ENCODE results near the gene ANKS1B.
"Not testable (repeated sequence)": the region's sequence is repeated elsewhere in the genome, so short reads cannot be mapped to it uniquely, and the experiment has no call there.

ANKS1B gene

GRCh38 chr12:99746538-99746937, 238.2 kb downstream of the ANKS1B start:
- no peak for DNase-seq

DNA sequence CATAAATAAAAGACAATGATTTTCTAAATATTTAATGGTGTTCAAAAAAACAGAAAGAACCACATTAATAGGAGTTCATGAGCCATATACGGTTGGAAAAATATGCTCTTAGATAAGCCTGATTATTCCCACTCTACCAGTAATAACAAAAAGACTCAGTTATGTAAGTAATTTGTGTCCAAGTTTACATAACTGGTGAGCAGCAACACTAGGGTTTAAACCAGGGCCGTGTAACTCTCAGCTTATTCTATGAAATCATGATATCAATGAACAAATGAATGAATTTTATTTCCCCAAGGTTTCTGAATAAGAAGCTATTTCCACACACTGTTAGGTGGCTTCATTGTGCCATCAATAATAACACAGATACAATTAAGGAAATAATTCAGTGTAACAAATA, 238.8 kb downstream of the ANKS1B start:
- no peak for DNase-seq

DNA sequence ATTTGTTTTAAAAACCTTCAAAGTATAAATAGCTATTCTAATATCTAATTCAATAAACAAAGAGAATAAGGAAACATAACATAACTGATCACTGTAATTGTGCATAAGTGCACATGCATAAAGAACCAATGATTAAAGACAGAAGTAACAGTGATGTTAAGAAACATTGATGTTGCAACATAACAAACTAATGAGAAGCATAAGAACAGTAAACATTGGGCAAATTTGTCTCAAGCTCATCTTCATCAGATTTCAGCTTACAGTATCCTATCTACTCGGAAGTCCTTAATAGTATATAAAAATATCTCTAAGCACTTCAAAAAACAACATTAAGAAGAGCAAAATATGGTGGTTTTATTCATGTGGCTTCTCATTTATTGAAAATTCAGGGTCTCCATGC, 239.6 kb downstream of the ANKS1B start:
- DNase-seq = no peak

DNA sequence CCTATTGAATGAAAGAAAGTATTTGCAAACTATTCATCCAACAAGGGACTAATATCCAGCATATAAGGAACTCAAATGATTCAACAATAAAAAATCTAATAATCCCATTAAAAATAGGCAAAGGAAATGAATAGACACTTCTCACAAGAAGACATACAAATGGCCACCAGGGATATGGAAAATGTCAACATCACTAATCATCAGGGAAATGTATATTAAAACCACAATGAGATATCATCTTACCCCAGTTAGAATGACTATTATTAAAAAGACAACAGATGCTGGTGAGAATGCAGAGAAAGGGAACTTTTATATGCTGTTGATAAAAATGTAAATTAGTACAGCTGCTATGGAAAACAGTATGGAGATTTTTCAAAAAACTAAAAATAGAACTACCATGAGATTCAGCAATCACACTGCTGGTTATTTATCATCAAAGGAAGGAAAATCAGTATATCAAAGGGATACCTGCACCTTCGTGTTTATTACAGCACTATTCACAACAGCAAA, 247.9 kb downstream of the ANKS1B start:
- DNase-seq = no peak

GRCh38 chr12:99732131-99732530, 252.6 kb downstream of the ANKS1B start:
- no peak for DNase-seq

DNA sequence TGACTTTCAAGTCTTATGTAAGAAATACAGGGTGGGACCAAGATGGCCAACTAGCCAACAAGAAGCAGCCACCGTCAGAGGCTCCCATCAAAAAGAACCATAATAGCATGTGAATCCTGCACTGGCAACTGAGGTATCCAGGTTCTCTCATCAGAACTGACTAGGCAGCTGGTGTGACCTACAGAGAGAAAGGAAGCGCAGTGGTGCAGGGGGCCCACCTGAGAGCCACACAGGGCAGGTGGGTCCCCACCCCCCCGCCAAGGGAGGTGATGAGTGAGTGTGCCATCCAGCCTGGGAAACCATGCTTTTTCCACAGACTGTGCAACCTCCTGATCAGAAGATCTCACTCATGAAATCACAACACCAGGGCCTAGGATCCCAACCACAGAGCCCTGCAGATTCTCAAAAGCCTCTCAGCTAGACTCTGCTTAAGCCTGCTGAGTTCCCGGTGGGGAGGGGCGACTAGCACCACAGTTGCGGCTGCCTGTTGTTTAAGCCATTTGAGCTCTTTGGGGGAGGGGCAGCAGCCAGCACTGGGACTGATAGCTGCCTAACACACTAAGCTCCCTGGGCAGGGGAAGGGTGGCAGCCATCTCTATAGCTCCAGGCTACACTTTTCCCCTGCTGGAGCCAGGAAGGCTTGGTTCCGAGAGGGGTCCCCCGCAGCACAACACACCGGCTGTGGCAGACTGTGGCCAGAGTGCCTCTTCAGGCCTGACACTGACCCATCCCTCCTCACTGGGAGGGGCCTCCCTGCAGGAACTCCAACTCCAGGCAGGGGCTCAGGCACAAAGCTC, 261.8 kb downstream of the ANKS1B start:
- no peak for DNase-seq

DNA sequence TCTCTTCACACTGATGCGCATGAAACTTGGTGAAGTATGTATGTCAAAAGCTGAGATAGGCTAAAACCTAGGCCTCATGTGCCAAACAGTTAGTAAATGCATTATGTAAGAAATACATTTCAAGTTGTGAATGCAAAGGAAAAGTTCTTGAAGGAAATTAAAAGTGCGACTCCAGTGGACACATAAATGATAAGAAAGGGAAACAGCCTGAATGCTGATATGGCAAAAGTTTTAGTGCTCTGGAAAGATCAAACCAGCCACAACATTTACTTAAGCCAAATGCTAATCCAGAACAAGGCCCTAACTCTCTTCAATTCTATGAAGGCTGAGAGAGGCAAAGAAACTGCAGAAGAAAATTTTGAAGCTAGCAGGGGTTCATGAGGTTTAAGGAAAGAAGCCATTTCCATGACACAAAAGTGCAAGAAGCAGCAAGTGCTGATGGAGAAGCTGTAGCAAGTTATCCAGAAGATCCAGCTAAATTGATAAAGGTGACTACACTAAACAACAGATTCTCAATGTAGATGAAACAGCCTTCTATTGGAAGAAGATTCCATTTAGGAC, 262.9 kb downstream of the ANKS1B start:
- no peak for DNase-seq

GRCh38 chr12:99720083-99720465, 264.7 kb downstream of the ANKS1B start:
- not testable (repeated sequence) for DNase-seq

DNA sequence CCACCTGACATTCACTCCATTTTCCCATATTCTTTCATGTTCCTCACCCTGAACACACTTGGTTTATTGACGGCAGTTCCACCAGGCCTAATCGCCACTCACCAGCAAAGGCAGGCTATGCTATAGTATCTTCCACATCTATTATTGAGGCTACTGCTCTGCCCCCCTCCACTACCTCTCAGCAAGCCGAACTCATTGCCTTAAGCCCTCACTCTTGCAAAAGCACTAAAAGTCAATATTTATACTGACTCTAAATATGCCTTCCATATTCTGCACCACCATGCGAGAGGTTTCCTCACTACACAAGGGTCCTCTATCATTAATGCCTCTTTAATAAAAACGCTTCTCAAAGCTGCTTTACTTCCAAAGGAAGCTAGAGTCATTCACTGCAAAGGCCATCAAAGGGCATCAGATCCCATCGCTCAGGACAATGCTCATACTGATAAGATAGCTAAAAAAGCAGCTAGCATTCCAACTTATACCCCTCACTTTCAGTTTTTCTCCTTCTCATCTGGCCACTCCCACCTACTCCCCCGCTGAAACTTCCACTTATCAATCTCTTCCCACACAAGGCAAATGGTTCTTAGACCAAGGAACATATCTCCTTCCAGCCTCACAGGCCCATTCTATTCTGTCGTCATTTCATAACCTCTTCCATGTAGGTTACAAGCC, 265.2 kb downstream of the ANKS1B start:
- DNase-seq = not testable (repeated sequence)

DNA sequence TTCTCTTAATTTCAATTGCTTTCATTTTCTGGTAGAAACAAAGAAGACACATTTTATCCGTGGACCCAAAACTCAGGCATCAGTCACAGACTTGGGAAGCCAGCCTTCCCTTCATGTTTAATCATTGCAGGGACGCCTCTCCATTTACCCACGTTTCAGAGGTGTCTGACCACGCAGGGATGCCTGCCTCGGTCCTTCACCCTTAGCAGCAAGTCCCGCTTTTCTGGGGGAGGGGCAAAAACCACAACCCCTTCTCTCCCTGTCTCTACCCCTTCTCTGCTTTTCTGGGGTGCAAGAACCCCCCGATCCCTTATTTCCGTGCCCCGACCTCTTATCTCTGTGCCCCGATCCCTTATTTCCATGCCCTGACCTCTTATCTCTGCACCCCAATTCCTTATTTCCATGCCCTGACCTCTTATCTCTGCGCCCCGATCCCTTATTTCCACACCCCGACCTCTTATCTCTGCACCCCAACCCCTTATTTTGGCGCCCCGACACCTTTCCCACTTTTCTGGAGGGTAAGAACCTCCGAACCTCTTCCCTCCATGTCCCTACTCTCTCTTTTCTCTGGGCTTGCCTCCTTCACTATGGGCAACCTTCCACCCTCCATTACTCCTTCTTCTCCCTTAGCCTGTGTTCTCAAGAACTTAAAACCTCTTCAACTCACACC, 268.8 kb downstream of the ANKS1B start:
- not testable (repeated sequence) for DNase-seq

GRCh38 chr12:99714921-99715320, 269.8 kb downstream of the ANKS1B start:
- DNase-seq = not testable (repeated sequence)

DNA sequence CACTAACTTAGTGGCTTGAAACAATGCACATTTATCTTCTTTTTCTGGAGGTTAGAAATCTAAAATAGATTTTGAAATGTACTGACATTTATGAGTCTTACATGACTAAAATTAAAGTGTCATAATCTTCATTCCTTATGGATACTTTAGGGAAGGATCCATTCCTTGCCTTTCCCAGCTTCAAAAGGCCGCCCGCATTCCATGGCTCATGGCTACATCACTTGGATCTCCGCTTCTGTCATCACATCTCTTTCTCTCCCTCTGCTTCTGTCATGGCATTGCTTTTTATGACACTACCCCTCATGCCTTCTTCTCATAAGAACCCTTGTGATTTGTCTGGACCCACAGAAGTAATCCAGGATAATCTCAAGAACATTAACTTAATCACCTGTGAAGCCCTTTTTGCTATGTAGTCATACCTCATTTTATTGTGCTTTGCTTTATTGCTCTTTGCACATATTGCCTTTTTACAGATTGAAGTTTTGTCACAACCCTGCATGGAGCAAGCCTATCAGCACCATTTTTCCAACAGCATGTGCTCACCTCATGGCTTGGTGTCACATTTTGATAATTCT, 270.7 kb downstream of the ANKS1B start:
- DNase-seq = no peak

DNA sequence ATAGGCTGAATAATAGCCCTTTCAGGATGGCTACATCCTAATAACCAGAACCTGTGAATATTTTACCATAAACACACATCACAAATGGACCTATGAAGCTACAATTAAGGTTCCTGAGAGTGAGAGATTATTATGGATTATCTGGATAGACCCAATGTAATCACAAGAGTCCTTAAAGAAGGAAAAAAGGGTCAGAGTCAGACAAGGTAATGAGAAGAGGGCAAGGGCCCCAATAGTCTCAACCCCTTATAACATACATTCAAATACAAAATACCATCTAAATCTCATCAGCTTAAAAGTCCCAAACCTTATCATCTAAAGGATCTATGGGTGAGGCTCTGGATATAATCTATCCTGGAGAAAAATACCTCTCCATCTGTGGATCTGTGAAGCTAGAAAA, 272.5 kb downstream of the ANKS1B start:
- no peak for DNase-seq

DNA sequence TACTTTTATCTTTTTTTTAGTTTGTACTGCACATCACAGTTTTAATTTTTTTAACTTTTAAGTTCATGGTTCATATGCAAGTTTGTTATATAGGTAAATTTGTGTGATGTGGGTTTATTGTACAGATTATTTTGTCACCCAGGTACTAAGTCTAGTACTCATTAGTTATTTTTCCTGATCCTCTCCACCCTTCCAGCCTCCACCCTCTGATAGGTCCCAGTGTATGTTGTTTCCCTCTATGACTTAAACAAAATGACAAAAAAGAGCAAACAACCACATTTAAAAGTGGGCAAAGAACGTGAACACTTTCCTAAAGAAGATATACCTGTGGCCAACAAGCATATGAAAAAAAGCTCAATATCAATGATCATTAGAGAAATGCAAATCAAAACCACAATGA, 273.5 kb downstream of the ANKS1B start:
- DNase-seq = no peak

- DNase-seq = no peak
Measured at GRCh38 chr12:99709619-99710018, 275.1 kb downstream of the ANKS1B start.

DNA sequence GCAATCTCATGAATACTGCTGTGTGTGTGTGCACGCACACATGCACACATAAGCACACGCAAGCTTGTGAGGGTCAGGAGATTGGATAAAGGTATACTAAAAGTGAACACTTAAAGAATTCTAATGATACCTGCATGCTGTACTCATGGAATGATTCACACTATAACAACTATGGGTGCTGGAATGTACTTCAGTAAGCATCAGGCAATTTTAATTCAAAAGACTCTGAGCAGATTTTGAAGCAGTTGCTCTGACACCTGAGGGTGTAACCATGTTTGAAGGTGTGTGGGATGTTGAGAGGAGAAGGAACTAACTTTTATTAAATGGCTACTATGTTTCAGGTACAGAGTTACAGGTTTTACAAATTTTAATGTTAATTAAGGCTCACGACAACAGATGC, 275.6 kb downstream of the ANKS1B start:
- no peak for DNase-seq

- DNase-seq = no peak
Measured at GRCh38 chr12:99707883-99708282, 276.9 kb downstream of the ANKS1B start.

DNA sequence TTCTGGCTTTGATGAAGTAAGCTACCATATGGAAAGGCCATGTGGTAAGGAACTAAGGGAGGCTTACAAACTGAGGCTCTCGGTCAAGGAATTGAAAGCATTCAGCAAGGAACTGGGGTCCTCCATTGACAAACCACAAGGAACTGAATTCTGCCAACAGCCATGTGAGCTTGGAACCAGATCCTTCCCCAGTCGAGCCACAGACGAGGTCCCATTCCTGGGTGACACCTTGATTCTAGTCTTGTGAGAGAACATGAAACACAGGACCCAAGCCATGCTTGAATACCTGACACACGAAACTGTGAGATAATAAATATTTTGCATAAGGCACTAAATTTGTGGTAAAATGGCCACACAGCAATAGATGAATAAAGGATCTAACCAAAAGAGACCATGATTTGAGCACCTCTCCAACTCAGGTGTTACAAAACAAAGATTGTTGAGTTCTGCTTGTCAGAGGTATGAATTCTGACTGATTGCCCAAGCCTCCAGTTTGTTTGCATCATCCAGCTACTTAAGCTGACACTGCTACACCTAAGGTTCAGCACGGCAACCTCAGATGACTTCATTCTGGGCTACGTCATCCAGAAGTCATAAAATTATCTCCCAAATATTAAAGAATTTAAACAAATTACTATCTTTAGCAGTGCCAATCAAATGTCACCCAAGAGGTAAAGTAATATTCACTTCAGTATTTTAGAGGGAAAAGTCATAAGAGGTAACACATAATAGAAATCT, 277.8 kb downstream of the ANKS1B start:
- DNase-seq = no peak

DNA sequence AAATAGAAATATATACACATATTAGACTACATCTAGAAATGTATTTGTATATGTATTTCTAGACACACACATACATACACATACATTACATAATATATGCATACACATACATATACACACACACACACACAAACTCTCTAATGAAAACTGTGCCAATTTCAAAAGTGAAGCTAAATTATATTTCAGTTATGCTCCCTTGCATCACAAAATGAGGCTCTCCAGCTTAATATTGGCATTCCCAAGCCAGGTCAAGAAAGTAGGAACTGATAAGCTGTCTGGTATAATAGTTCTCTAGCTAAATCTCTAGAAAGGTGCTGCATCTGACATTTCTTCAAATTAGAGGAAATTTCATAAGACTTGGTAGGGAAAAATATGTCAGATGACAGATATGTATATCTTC, 280.3 kb downstream of the ANKS1B start:
- no peak for DNase-seq

DNA sequence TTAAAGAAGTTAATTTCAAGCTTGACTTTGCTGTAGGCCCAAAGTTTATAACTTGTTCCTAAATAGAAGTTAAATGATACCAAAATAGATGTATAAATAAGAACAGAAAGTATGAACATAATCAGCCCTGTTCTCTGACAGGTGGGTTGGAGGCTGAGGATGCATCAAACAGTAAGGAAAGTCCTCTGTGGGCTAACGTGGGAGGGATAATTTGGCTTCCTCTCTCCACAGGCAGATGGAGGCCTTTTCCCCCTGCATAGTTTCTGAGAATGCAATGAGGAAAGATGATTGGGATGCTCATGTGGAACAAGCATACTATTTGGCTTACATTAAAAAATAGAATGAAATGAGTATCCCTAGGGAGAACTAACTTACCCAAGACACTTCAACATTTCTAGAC, 280.7 kb downstream of the ANKS1B start:
- DNase-seq = no peak

DNA sequence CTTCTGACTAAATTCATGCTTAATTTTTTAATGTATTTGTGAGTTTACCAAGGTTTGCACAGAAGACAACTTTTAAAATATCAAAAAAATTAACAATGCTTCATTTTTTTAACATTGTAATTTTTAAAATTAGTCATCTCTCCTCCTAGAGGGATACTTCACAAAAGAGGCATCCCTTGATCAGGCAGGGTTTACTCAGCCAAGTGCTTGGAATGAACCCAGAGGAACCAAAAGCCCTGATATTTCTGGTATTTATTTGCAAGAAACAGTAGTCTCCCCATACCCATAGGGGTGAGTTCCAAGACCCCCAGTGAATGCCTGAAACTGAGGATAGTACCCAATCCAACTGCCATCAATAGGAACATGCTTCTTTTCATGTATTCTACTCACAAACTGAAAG, 284.7 kb downstream of the ANKS1B start:
- DNase-seq = no peak

DNA sequence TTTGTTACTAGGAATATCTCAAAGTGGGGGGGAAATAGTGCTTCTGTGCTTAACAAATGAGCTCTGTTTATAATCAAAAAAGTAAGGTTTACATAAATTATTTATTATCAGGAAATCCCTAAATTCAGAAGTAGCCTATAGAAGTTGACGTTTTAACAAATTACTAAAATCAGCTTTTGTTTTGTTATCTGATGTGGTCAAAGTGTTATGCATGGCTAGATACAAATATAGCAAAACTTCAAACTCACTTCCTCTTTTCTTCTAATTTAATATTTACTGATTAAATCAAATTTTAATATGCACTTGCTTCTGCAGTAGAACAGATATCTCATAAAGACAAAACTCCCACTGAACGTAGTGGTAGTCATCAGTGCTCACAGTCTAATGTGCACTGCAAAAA, 289.7 kb downstream of the ANKS1B start:
- no peak for DNase-seq
